Uterus (tissue), 2 donors: Measurements from ENCODE around the gene CD80.
A peak's percentile ranks its signal among the peaks of the same experiment; 100 is the strongest.

Source experiments
- POLR2A ChIP-seq, 2 donors: fragments of 450-650 bp; IDR thresholded peaks; one replicate each; pipeline ENCODE4 v1.6.1; 2016; ENCODE audit warnings: antibody characterized with exemption in 2 of 2, mild to moderate bottlenecking in 1 of 2, moderate library complexity in 1 of 2
- TF ChIP-seq, protein P1 (sequence below), 4 experiments: fragments of 200-600 bp in 2 of 4; fragments of 450-650 bp in 2 of 4; sonication (generic) in 2 of 4; IDR thresholded peaks; one replicate each; pipeline ENCODE4 v1.5.1; 2016 to 2019; ENCODE audit warnings: antibody characterized with exemption in 4 of 4, mild to moderate bottlenecking in 2 of 4, moderate library complexity in 1 of 4

DNA sequence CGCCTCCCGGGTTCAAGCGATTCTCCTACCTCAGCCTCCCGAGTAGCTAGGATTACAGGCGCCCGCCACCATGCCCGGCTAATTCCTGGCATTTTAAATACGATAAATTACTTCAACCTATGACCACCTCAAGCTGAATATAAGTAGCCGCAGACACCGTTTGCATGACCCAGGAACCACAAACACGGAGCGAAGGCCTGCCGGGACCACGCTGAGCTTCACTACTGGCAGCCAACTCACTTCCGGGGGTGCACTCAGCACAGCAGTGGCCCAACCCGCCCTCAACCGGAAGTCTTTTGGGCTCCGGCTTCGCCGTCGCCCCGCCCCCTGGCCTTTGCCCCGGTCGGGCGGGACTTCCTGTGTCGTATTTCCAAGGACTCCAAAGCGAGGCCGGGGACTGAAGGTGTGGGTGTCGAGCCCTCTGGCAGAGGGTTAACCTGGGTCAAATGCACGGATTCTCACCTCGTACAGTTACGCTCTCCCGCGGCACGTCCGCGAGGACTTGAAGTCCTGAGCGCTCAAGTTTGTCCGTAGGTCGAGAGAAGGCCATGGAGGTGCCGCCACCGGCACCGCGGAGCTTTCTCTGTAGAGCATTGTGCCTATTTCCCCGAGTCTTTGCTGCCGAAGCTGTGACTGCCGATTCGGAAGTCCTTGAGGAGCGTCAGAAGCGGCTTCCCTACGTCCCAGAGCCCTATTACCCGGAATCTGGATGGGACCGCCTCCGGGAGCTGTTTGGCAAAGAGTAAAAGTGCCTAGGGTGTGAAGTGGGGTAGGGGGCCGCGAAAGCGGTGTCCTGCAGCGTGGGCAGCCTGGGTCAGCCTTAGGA, 61.0 kb downstream of the CD80 start, which contains the start of gene TIMMDC1:
- TF ChIP-seq, protein P1, sequence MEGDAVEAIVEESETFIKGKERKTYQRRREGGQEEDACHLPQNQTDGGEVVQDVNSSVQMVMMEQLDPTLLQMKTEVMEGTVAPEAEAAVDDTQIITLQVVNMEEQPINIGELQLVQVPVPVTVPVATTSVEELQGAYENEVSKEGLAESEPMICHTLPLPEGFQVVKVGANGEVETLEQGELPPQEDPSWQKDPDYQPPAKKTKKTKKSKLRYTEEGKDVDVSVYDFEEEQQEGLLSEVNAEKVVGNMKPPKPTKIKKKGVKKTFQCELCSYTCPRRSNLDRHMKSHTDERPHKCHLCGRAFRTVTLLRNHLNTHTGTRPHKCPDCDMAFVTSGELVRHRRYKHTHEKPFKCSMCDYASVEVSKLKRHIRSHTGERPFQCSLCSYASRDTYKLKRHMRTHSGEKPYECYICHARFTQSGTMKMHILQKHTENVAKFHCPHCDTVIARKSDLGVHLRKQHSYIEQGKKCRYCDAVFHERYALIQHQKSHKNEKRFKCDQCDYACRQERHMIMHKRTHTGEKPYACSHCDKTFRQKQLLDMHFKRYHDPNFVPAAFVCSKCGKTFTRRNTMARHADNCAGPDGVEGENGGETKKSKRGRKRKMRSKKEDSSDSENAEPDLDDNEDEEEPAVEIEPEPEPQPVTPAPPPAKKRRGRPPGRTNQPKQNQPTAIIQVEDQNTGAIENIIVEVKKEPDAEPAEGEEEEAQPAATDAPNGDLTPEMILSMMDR (IDR thresholded peaks at IDR 0.05) = no peak
- TF ChIP-seq POLR2A (IDR thresholded peaks at IDR 0.05) = peak; percentile 48 to 80
